HepG2 (cell line): Measurements from ENCODE around the gene SLC41A3. TPM values are rescaled to one million over a fixed set of nuclear protein-coding genes. Genes with fewer than 3 reads are reported as not detected.
A peak's percentile ranks its signal among the peaks of the same experiment; 100 is the strongest.

ENCODE experiments used
- ATAC-seq: fragments of 200-7000 bp; cut with Tn5 transposase; 3 replicates; pipeline ENCODE4 v1.9.1; 2020; ENCODE audit warnings: mild to moderate bottlenecking, moderate library complexity
- BruUV-seq: library from RNA; stranded (reverse); fragments of 400-500 nt; replicated peaks from 2 replicates; lab custom pipeline; 2021; lab: Mats Ljungman, UMichigan
- CTCF ChIA-PET: fragments of 300-600 bp; formaldehyde crosslinking; extraction: SDS; loops from one replicate; lab custom pipeline; 2021; ENCODE audit warnings: low total read pairs, inconsistent platforms, low intra/inter-chr PET ratio; lab: Yijun Ruan, JAX
- POLR2A ChIA-PET: fragments of 350-600 bp; sonication (Branson Sonifier 250); formaldehyde crosslinking; loops from one replicate; lab custom pipeline; 2020; ENCODE audit warnings: antibody characterized with exemption, inconsistent platforms; lab: Yijun Ruan, JAX
- DNase-seq: peaks from one replicate; pipeline ENCODE4 v3.0.0-alpha.2; 2015; ENCODE audit warnings: low spot score
- FAIRE-seq: peaks from 3 replicates; lab custom pipeline; 2011; peaks lifted over from hg19 to GRCh38; lab: Jason Lieb, UNC
- H2AFZ ChIP-seq: one replicate; pipeline ENCODE4 v1.6.1; 2011; ENCODE audit warnings: low read length, inconsistent platforms
- H3K27ac ChIP-seq: fragments of 300-600 bp; 3 replicates; pipeline ENCODE4 v1.8.0; 2011; ENCODE audit warnings: mixed run types, mild to moderate bottlenecking, mixed read lengths, low read length, inconsistent platforms; ENCODE audit not compliant: insufficient read depth; ENCODE audit errors: extremely low read length
- H3K27me3 ChIP-seq, 2 experiments: fragments of 200-600 bp in 1 of 2; 2 replicates in 1 of 2; 3 replicates in 1 of 2; pipeline versions ENCODE4 v1.6.0 to v1.8.0; 2011; ENCODE audit warnings: low read length in 2 of 2, mild to moderate bottlenecking in 2 of 2, moderate library complexity in 2 of 2, inconsistent platforms in 1 of 2; ENCODE audit not compliant: insufficient read depth in 2 of 2, control insufficient read depth in 1 of 2
- H3K36me3 ChIP-seq, 2 experiments: fragments of 200-600 bp in 1 of 2; replicated peaks in 1 of 2; 2 replicates in 1 of 2; 3 replicates in 1 of 2; pipeline versions ENCODE4 v1.5.1 to v1.8.0; 2011; ENCODE audit warnings: low read length in 2 of 2, inconsistent platforms in 1 of 2; ENCODE audit not compliant: insufficient read depth in 2 of 2, control insufficient read depth in 1 of 2
- H3K4me1 ChIP-seq: 2 replicates; pipeline ENCODE4 v1.5.1; 2012; ENCODE audit warnings: low read length, inconsistent platforms; ENCODE audit not compliant: insufficient read depth
- H3K4me2 ChIP-seq: 2 replicates; pipeline ENCODE4 v1.6.0; 2011; ENCODE audit warnings: low read depth, low read length, inconsistent platforms
- H3K4me3 ChIP-seq, 3 experiments: fragments of 200-600 bp in 1 of 3; sonication (generic), shearing (Covaris generic) in 1 of 3; replicated peaks in 1 of 3; 2 replicates each; pipeline ENCODE4 v1.5.1; 2011 to 2016; ENCODE audit warnings: low read length in 3 of 3, inconsistent platforms in 2 of 3, low read depth in 2 of 3, mild to moderate bottlenecking in 2 of 3, control low read depth in 1 of 3, mixed read lengths in 1 of 3; ENCODE audit not compliant: insufficient read depth in 1 of 3
- H3K79me2 ChIP-seq: one replicate; pipeline ENCODE4 v1.6.1; 2011; ENCODE audit warnings: low read length, inconsistent platforms; ENCODE audit not compliant: insufficient read depth
- H3K9ac ChIP-seq: 2 replicates; pipeline ENCODE4 v1.6.0; 2011; ENCODE audit warnings: mild to moderate bottlenecking, low read depth, low read length, inconsistent platforms; ENCODE audit not compliant: insufficient read depth
- H3K9me3 ChIP-seq: 2 replicates; pipeline ENCODE4 v1.5.1; 2012; ENCODE audit warnings: mild to moderate bottlenecking, low read length
- H4K20me1 ChIP-seq: 2 replicates; pipeline ENCODE4 v1.6.0; 2011; ENCODE audit warnings: inconsistent platforms, mild to moderate bottlenecking, low read length, moderate library complexity; ENCODE audit not compliant: insufficient read depth
- CC2D1A ChIP-seq: sonication (generic); formaldehyde crosslinking; IDR thresholded peaks from 2 replicates; pipeline ENCODE4 v1.8.1; 2023; ENCODE audit warnings: mild to moderate bottlenecking, missing genetic modification reagents
- MED1 ChIP-seq: sonication (generic); formaldehyde crosslinking; IDR thresholded peaks from 2 replicates; pipeline ENCODE4 v1.4.0; 2020; ENCODE audit warnings: missing genetic modification reagents
- RARA ChIP-seq: IDR thresholded peaks from 2 replicates; pipeline ENCODE4 v1.6.1; 2016; ENCODE audit warnings: missing genetic modification reagents, missing compliant biosample characterization
- SKI ChIP-seq: fragments of 450-650 bp; IDR thresholded peaks from one replicate; pipeline ENCODE4 v1.6.1; 2018; ENCODE audit warnings: mild to moderate bottlenecking; ENCODE audit not compliant: partially characterized antibody
- SUZ12 ChIP-seq: fragments of 150-350 bp; IDR thresholded peaks from 2 replicates; pipeline ENCODE4 v1.6.1; 2014; ENCODE audit warnings: low read depth, low read length
- TBL1XR1 ChIP-seq: fragments of 150-350 bp; IDR thresholded peaks from 2 replicates; pipeline ENCODE4 v1.6.1; 2014; ENCODE audit warnings: borderline replicate concordance, low read length; ENCODE audit not compliant: partially characterized antibody
- ZNF496 ChIP-seq: sonication (generic); formaldehyde crosslinking; IDR thresholded peaks from 2 replicates; pipeline ENCODE4 v1.8.1; 2023; ENCODE audit warnings: mild to moderate bottlenecking, moderate library complexity, missing genetic modification reagents; ENCODE audit not compliant: insufficient replicate concordance
- in situ Hi-C: cut with HindIII; loops from 2 replicates; pipeline ENCODE4 v1.10.0; 2017; ENCODE audit warnings: low pct_unique_long_range_greater_than_20kb; ENCODE audit not compliant: extremely low pct_ligation_motif_present
- intact Hi-C: fragments of 100-400 bp; cut with micrococcal nuclease; formaldehyde crosslinking; loops from one replicate; pipeline ENCODE4 v1.10.0; 2022; ENCODE audit not compliant: unreplicated experiment
- polyA plus RNA-seq, 8 experiments: library from polyadenylated mRNA; depleted of rRNA in 3 of 8; stranded (reverse) in 7 of 8; unstranded in 1 of 8; fragments of >200 nt; fragmentation: Illumina TruSeq in 4 of 8; extraction: Trizol in 4 of 8; gene quantifications; 2 replicates each; pipeline versions ENCODE4 v1.2.1 to v1.2.3, GENCODE V29; 2011 to 2016; ENCODE audit warnings: low read depth in 4 of 8, missing spikeins in 1 of 8, mixed read lengths in 1 of 8; ENCODE audit not compliant: insufficient read depth in 1 of 8
- total RNA-seq, 5 experiments: library from RNA; depleted of rRNA; stranded (reverse); fragments of >200 nt; fragmentation: Illumina TruSeq; extraction: Trizol; gene quantifications; 2 replicates each; pipeline ENCODE4 v1.2.3, GENCODE V29; 2016; ENCODE audit warnings: low read depth in 1 of 5
- TF ChIP-seq, protein P1 (sequence below): sonication (generic); formaldehyde crosslinking; conservative IDR thresholded peaks from 2 replicates; pipeline ENCODE4 v1.4.0; 2020; ENCODE audit warnings: missing genetic modification reagents
- TF ChIP-seq, protein P2 (sequence below): sonication (generic); formaldehyde crosslinking; IDR thresholded peaks from 2 replicates; pipeline ENCODE4 v1.8.0; 2022; ENCODE audit warnings: mild to moderate bottlenecking, missing genetic modification reagents, moderate library complexity
- TF ChIP-seq, protein P3 (sequence below): sonication (generic); formaldehyde crosslinking; IDR thresholded peaks from 2 replicates; pipeline ENCODE4 v1.8.0; 2022; ENCODE audit warnings: mild to moderate bottlenecking, missing genetic modification reagents
- TF ChIP-seq, protein P4 (sequence below): sonication (generic); formaldehyde crosslinking; IDR thresholded peaks from 2 replicates; pipeline ENCODE4 v1.4.0; 2020; ENCODE audit warnings: missing genetic modification reagents

Gene SLC41A3
- total and polyA plus RNA-seq, 2 of the 13 experiments (the other 11 are each of a cell fraction or from before 2014, with no cell fraction given), result 26.0 to 71.1 TPM

DNA sequence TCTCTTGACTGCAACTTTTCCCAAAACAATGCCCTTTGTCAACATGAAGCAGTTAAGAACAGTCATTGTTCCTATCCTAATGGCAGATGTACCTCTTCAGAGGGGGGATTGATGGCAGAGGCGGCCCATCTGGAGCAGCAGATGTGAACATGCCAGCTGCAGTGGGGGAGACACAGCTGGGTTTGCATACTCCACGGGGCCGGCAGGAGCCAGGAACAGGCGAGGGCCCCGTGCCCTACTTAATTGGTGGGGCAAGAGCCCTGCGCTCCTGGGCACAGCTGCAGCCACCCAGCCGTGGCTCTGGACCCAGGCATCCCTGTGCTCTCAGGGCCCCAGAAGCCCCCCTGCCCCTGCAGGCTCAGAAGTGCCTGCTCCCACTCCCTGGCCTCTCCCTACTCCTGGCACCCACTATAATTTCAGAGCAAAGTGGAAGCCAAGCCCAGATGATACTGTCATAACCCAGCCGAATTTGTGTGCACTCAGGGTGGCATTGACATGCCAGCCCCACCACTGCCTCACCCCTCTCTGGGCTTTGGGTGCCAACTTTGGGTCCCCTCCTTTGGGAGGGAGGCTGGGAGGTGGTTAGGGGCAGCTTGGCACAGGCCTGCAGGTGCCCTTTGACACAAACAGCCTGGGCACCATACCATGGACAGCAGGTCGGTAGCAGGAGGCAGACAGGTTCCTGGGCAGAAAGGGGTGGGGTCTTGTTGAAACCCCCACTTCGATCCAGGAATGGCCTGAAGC, 80.3 kb downstream of the SLC41A3 start (continued):
- TF ChIP-seq, protein P1, sequence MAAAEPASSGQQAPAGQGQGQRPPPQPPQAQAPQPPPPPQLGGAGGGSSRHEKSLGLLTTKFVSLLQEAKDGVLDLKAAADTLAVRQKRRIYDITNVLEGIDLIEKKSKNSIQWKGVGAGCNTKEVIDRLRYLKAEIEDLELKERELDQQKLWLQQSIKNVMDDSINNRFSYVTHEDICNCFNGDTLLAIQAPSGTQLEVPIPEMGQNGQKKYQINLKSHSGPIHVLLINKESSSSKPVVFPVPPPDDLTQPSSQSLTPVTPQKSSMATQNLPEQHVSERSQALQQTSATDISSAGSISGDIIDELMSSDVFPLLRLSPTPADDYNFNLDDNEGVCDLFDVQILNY (CRISPR knock-in tag), result no peak
- TF ChIP-seq, protein P2, sequence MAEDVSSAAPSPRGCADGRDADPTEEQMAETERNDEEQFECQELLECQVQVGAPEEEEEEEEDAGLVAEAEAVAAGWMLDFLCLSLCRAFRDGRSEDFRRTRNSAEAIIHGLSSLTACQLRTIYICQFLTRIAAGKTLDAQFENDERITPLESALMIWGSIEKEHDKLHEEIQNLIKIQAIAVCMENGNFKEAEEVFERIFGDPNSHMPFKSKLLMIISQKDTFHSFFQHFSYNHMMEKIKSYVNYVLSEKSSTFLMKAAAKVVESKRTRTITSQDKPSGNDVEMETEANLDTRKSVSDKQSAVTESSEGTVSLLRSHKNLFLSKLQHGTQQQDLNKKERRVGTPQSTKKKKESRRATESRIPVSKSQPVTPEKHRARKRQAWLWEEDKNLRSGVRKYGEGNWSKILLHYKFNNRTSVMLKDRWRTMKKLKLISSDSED (CRISPR knock-in tag), result no peak

DNA sequence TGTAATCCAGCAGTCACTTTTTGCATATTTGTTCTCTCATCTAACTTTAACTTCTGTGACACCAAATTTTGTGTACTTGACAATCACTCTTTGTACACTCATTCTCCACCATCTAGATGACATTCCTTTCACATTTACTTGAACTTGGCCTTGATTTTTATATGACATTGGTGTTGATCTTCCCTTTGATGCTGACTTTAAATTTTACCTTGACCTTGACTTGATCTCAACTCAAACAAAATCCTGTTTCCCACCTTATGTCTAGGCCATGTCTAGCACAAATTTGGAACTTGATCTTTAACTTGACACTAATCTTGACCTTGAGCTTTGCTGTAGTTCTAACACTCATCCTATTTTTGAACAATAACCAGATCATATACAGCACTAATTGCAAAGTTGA, 81.7 kb downstream of the SLC41A3 start:
- Histone ChIP-seq H3K27me3 (no peaks in the 10 kb centered on the region), H3K4me3 (no peak overlapping the region), H3K79me2 (no peaks in the 10 kb centered on the region), H3K27ac (no peak overlapping the region), H2AFZ (no peak overlapping the region), H3K36me3 (peaks cover 2 to 4% of the 10 kb centered on the region in 2 experiments; a peak in 1 of 5 replicates), H4K20me1 (no peaks in the 10 kb centered on the region), H3K4me1 (peaks cover 5% of the 10 kb centered on the region), H3K9me3 (no peaks in the 10 kb centered on the region), H3K9ac (no peak overlapping the region), H3K4me2 (no peak overlapping the region)
- intact Hi-C loops (no loop called here), in situ Hi-C loops (no loop called here)
- POLR2A ChIA-PET, result no interaction called here
- BruUV-seq, result no TSS peak
- TF ChIP-seq RARA (peak; percentile 42), TBL1XR1 (peak; percentile 72), MED1 (CRISPR knock-in tag) (no peak), ZNF496 (CRISPR knock-in tag) (no peak), SKI (peak; percentile 87), CC2D1A (no peak), SUZ12 (no peak)
- TF ChIP-seq, protein P3, sequence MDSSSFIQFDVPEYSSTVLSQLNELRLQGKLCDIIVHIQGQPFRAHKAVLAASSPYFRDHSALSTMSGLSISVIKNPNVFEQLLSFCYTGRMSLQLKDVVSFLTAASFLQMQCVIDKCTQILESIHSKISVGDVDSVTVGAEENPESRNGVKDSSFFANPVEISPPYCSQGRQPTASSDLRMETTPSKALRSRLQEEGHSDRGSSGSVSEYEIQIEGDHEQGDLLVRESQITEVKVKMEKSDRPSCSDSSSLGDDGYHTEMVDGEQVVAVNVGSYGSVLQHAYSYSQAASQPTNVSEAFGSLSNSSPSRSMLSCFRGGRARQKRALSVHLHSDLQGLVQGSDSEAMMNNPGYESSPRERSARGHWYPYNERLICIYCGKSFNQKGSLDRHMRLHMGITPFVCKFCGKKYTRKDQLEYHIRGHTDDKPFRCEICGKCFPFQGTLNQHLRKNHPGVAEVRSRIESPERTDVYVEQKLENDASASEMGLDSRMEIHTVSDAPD (CRISPR knock-in tag), result no peak
- TF ChIP-seq, protein P4, sequence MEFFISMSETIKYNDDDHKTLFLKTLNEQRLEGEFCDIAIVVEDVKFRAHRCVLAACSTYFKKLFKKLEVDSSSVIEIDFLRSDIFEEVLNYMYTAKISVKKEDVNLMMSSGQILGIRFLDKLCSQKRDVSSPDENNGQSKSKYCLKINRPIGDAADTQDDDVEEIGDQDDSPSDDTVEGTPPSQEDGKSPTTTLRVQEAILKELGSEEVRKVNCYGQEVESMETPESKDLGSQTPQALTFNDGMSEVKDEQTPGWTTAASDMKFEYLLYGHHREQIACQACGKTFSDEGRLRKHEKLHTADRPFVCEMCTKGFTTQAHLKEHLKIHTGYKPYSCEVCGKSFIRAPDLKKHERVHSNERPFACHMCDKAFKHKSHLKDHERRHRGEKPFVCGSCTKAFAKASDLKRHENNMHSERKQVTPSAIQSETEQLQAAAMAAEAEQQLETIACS (CRISPR knock-in tag), result no peak
- DNase-seq (no peak), FAIRE-seq (no peak), ATAC-seq (no peak)
- CTCF ChIA-PET, result no interaction called here
